ENCODE measurements around the gene MMP14.
"Not testable (repeated sequence)": the region's sequence is repeated elsewhere in the genome, so short reads cannot be mapped to it uniquely, and the experiment has no call there.

Gene MMP14

GRCh38 chr14:22814941-22815713 is 21.3 kb upstream of the MMP14 start, which contains the start of gene SLC7A7:
SLC7A7 (minus strand) TSS chr14:22815435; CDS start chr14:22813398, 2,037 bp downstream.
- DNase-seq = no peak

GRCh38 chr14:22819151-22819988 is 17.0 kb upstream of the MMP14 start:
- DNase-seq = no peak

GRCh38 chr14:22820731-22821130 is 15.7 kb upstream of the MMP14 start:
- DNase-seq = no peak

DNA sequence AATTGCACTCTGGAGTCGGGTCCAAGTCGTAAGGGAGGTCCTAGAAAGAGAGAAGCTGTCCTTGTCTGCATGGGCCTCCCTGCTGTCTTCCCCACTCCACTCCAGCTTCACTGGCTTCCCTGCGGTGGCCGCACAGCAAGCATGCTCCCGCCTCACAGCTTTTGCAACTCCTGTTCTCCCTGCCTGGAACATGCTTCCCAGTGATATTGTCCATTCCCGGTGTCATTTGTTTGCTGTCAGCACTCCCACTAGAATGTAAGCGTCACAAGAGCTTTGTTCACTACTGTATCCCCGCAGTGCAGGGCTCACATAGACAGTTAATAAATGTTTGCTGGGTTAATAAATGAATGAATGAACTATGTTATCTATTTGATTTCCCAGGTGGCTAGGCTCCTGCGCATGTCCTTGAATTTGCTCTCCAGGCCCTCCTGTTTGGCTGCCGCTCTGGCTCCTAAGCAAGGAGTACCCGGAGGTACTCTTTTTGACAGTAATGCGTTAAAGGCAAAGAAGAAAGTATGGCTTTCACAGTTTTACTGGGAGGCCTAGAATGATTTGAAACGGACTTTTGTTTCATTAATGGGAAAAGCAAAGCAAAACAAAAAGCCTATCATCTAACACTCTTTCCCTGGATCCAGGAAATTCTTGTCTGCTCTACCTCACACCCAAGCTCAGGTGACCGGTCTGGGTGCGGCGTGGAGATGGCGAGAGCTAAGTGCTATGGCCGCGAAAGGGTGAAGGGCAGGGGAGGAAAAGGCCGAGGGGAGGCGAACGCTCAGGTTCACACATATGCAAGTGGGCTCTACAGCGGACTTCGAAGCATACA is 15.0 kb upstream of the MMP14 start:
- DNase-seq = no peak

- no peak for DNase-seq
These were observed 14.3 kb upstream of the MMP14 start for GRCh38 chr14:22822016-22822570.

DNA sequence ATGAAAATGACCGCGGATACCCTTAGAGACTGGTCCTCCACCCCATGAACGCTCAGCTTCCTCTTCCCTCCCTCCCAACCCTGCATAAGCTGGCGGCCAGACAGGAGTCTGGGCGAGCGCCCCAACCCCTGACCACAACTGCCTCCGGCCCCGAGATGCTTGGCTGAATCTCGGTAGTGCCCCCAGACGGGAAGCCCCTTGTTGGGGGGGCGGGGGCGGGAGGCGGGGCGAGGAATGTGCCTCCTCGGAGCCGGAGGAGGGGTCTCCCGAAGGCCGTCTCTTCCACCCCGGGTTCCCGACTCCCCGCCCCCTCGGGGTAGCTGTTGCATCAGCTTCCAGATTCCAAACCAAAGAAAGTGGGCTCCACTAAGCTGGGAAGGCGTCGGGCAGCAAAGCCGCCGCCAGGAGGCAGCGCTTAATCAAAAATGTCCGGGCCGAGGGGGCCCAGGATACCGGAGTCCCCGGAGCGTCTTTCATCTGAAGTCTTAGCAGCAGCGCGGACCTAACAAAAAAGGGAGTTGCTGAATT is 13.8 kb upstream of the MMP14 start:
- DNase-seq = peak; percentile 80

- DNase-seq = peak; percentile 25
These were observed 11.6 kb upstream of the MMP14 start for GRCh38 chr14:22824711-22825359.

GRCh38 chr14:22829076-22829660 is 7.2 kb upstream of the MMP14 start:
- not testable (repeated sequence) for DNase-seq

DNA sequence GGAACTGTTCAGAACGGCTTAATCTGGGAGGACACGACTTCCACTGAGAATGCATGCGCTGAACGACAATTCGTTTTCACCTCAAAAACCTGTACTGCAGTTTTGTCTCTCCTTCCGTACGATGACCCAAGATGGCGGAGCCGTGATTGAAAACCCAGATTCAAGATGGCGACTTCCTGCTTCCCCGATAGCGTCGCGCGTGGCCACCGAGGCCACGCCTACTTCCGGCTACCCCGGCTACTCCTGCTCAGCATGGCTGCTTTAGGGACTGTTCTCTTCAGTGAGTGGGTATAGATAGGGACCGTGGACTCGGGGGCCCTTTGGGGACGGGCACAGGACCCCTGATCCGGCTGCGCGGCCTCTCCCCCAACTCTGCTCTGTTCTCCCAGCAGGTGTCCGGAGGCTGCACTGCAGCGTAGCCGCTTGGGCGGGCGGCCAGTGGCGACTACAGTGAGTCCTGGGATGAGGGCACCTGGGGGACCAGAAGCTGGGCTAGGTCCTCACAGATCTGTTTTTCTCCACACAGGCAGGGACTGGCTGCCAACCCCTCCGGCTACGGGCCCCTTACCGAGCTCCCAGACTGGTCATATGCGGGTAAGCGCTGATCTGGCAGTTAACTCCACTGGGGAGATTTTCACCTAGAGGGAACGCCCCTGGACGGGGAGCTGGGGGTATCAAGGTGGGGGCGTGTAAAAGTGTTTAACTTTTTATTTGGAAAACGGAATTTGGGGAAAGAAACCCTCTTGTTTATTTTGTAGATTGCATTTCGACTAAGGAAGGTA is 6.5 kb upstream of the MMP14 start, which contains the start of gene MRPL52:
TSS of gene MRPL52 (plus strand) at position 227 of the 782 bp plus-strand sequence. CDS start at position 253, 26 bp downstream.
- DNase-seq = peak; percentile 93

GRCh38 chr14:22830443-22831010 is 5.9 kb upstream of the MMP14 start:
- no peak for DNase-seq

GRCh38 chr14:22835505-22835904 is 880 bp upstream of the MMP14 start:
- DNase-seq = no peak

DNA sequence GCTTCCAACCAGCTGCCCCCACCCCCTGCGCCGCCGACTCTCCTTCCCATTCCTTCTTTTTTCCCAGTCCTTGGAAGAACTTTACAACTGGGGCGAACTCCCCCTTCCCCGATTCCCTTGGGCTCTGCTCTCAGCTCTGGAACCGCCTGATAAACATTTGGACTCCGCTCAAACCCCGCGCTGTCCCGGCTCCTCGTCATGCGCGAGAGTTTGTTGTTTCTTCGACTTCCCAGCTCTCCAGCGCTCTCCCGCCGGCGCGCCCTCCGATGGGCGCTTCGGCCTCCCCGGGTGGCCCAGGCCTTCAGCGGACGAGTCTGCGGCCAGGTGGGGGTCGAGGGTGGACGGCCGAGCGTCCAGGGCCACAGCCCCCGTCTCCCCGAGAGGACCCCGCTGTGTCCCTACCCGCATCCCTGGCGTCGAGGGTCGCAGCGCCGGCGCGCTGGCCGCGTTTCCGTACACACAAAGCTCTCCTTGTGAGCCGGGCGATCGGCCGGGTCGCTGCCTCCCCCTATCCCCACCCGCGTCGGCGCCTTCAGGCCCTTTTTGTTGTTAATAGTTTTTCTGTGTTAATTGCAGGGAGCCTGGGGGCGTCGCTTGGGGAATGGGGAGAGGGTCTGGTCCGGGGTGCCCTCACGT is 847 bp downstream of the MMP14 start:
- peak; percentile 34 for DNase-seq

GRCh38 chr14:22837750-22838538 is 1.6 kb downstream of the MMP14 start:
- no peak for DNase-seq

GRCh38 chr14:22838631-22839041 is 2.3 kb downstream of the MMP14 start:
- no peak for DNase-seq

- no peak for DNase-seq
These were observed 2.9 kb downstream of the MMP14 start for GRCh38 chr14:22839159-22839779.

GRCh38 chr14:22841311-22841710 is 4.9 kb downstream of the MMP14 start:
- DNase-seq = no peak

DNA sequence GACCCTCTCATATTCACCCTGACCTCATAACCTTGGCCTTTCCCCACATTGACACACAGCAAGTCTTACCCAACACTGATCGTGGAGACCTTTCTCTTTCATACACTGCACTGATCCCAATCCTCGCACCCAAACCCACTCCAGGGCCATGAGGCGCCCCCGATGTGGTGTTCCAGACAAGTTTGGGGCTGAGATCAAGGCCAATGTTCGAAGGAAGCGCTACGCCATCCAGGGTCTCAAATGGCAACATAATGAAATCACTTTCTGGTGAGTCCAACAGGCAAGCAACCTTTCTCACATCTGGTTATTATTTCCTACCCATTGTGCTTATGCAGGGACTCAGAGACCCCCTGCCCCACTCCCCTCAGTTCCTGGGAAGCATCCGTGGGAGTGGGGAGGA is 5.4 kb downstream of the MMP14 start:
- no peak for DNase-seq
